HUES64 (cell line): ENCODE measurements around the gene MRNIP.

Experiments used
- H3K27ac ChIP-seq: 2 replicates; pipeline ENCODE4 v1.7.0; 2013; ENCODE audit warnings: low read depth, low read length, inconsistent platforms
- H3K27me3 ChIP-seq: 2 replicates; pipeline ENCODE4 v1.6.1; 2013; ENCODE audit warnings: mild to moderate bottlenecking, low read length; ENCODE audit not compliant: insufficient read depth
- H3K36me3 ChIP-seq: 2 replicates; pipeline ENCODE4 v1.6.1; 2013; ENCODE audit warnings: mild to moderate bottlenecking, low read length; ENCODE audit not compliant: insufficient read depth
- H3K4me1 ChIP-seq: 2 replicates; pipeline ENCODE4 v1.6.1; 2013; ENCODE audit warnings: mild to moderate bottlenecking, low read length, moderate library complexity; ENCODE audit not compliant: insufficient read depth
- H3K4me3 ChIP-seq: 2 replicates; pipeline ENCODE4 v1.5.1; 2013; ENCODE audit warnings: mild to moderate bottlenecking, low read length, moderate library complexity
- H3K9ac ChIP-seq: 2 replicates; pipeline ENCODE4 v1.6.1; 2013; ENCODE audit warnings: mild to moderate bottlenecking, low read depth, low read length
- H3K9me3 ChIP-seq: 2 replicates; pipeline ENCODE4 v1.6.1; 2013; ENCODE audit warnings: low read depth, low read length; ENCODE audit not compliant: insufficient read depth
- WGBS: fragments of 150-250, 120-280 bp; methylation state at CpG from one replicate; pipeline ENCODE4 v1.1.7; 2013; ENCODE audit warnings: missing lambda C conversion rate; 5-methylcytosine and 5-hydroxymethylcytosine counted together

Gene MRNIP

GRCh38 chr5:179805070-179805528, 53.5 kb downstream of the MRNIP start:
- no peak overlapping the region for H3K27ac ChIP-seq
- H3K4me1 ChIP-seq, result peaks cover 7% of the 10 kb centered on the region; the same call in 1 of the 2 replicates
- H3K36me3 ChIP-seq, result no peaks in the 10 kb centered on the region

DNA sequence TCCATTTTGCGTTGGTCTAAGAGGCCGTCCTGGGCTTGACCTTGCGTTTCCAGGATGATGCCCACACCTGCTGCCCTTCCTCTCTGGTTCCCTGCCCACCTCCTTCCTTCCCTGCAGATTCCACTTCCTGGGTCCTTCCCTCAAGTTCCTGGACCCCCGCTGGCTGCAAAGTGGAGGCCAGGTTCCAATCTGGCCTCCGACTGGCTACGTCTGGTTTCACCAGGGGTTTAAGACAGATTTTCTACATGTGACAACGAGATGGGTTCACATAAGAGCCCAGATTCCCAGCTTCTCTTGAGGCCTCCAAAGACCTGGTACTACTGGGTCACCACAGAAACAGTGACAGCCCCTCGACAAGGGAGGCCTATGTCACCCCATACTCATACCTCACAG, 54.1 kb downstream of the MRNIP start:
- H3K9me3 ChIP-seq, result no peaks in the 10 kb centered on the region
- H3K27ac ChIP-seq, result no peak overlapping the region
- peaks cover 5% of the 10 kb centered on the region for H3K36me3 ChIP-seq
- H3K4me3 ChIP-seq, result no peak overlapping the region
- H3K9ac ChIP-seq, result no peak overlapping the region
- H3K4me1 ChIP-seq, result peaks cover 7% of the 10 kb centered on the region; the same call in 1 of the 2 replicates
- no peaks in the 10 kb centered on the region; the same call in 1 of the 2 replicates for H3K27me3 ChIP-seq
- WGBS, result 93% methylated on average over 8 of the region's 8 CpGs

More at GRCh38 chr5:179805070-179805528, 53.5 kb downstream of the MRNIP start:
- Histone ChIP-seq H3K9me3 (no peaks in the 10 kb centered on the region), H3K4me3 (peak overlapping the region; percentile 82), H3K9ac (peak overlapping the region; percentile 73), H3K27me3 (no peaks in the 10 kb centered on the region; the same call in 1 of the 2 replicates)
- 78% methylated on average over 9 of the region's 9 CpGs for WGBS

- Histone ChIP-seq H3K4me1 (peaks cover 7% of the 10 kb centered on the region; the same call in 1 of the 2 replicates), H3K9me3 (no peaks in the 10 kb centered on the region), H3K27ac (no peak overlapping the region), H3K4me3 (no peak overlapping the region), H3K36me3 (peaks cover 11% of the 10 kb centered on the region), H3K9ac (no peak overlapping the region), H3K27me3 (no peaks in the 10 kb centered on the region; the same call in 1 of the 2 replicates)
- WGBS, result 82% methylated on average over 18 of the region's 18 CpGs
Measured at GRCh38 chr5:179803651-179804554, 54.7 kb downstream of the MRNIP start.

- H3K4me3 ChIP-seq, result no peak overlapping the region
- peaks cover 20% of the 10 kb centered on the region for H3K36me3 ChIP-seq
Measured at GRCh38 chr5:179802950-179803562, 55.6 kb downstream of the MRNIP start.

GRCh38 chr5:179802207-179802883, 56.3 kb downstream of the MRNIP start:
- Histone ChIP-seq H3K36me3 (peaks cover 24% of the 10 kb centered on the region), H3K4me3 (no peak overlapping the region), H3K4me1 (peaks cover 7% of the 10 kb centered on the region; the same call in 1 of the 2 replicates), H3K27ac (no peak overlapping the region), H3K9ac (no peak overlapping the region), H3K9me3 (no peaks in the 10 kb centered on the region), H3K27me3 (no peaks in the 10 kb centered on the region; the same call in 1 of the 2 replicates)
- WGBS, result 91% methylated on average over 19 of the region's 19 CpGs

More at GRCh38 chr5:179802950-179803562, 55.6 kb downstream of the MRNIP start:
- 69% methylated on average over 11 of the region's 11 CpGs for WGBS
- Histone ChIP-seq H3K4me1 (peaks cover 7% of the 10 kb centered on the region; the same call in 1 of the 2 replicates), H3K9me3 (no peaks in the 10 kb centered on the region), H3K27ac (no peak overlapping the region), H3K27me3 (no peaks in the 10 kb centered on the region; the same call in 1 of the 2 replicates), H3K9ac (no peak overlapping the region)

GRCh38 chr5:179801304-179802206, 57.1 kb downstream of the MRNIP start:
- 74% methylated on average over 67 of the region's 67 CpGs for WGBS
- Histone ChIP-seq H3K4me3 (no peak overlapping the region), H3K4me1 (peaks cover 7% of the 10 kb centered on the region; the same call in 1 of the 2 replicates), H3K27ac (no peak overlapping the region), H3K9me3 (no peaks in the 10 kb centered on the region), H3K36me3 (peaks cover 24% of the 10 kb centered on the region), H3K27me3 (no peaks in the 10 kb centered on the region; the same call in 1 of the 2 replicates), H3K9ac (no peak overlapping the region)

DNA sequence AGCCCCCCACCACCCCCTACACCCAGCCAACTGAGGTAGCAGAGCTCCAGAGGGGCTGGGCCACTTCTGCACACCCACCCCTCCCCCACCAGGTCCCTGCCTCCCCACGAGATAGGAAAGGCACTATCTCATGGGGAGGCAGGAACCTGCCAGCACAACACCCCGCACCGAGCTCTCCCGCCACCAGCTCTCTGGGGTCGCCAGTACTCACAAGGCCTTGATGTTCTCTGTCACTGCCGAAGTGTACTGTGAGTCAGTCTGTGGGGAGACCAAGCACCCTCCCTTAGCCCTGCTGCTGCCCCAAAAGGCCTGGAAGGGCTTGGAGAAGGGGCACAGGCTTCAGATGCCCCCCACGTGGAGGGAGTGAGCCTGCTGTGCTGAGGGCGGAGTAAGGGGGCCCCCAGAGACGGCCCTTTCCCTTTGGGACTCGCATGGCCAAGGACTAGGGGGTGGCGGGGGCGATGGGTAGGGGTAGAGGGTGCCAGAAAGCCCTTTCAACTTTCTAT, 57.9 kb downstream of the MRNIP start:
- H3K9me3 ChIP-seq, result no peaks in the 10 kb centered on the region
- peaks cover 24% of the 10 kb centered on the region for H3K36me3 ChIP-seq
- no peak overlapping the region for H3K9ac ChIP-seq
- no peaks in the 10 kb centered on the region; the same call in 1 of the 2 replicates for H3K27me3 ChIP-seq
- no peak overlapping the region for H3K4me3 ChIP-seq
- WGBS, result 88% methylated on average over 12 of the region's 12 CpGs
- no peak overlapping the region for H3K27ac ChIP-seq
- H3K4me1 ChIP-seq, result peaks cover 7% of the 10 kb centered on the region; the same call in 1 of the 2 replicates

DNA sequence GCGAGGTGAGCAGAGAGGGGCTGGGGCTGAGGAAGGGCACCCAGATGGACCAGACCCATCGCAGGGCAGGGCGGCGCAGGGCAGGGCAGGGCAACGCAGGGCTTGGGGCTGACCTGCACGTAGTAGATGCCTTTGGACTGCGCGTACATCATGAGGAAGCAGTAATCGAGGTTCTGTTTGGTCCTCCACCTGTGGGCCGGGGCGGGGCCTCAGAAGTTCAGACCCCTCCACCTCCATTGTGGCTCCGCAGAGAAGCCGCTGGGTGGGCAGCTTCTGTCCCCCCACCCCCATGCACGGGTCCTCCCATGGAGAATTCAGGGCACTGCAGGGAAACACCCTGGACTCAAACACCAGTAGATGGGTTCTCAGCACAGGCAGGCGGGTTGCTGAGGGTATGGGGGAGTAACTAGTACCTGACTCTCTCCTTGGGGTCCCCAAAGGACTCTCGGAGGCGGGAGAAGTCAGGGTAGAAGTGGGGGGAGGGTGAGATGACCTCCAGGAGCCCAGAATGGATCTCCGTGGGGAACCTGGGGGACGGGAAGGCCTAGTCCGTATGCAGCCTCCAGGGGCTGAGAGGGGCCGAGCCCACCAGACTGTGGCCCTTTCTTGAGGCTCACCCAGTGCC, 58.4 kb downstream of the MRNIP start:
- no peaks in the 10 kb centered on the region; the same call in 1 of the 2 replicates for H3K27me3 ChIP-seq
- no peak overlapping the region for H3K9ac ChIP-seq
- H3K4me3 ChIP-seq, result no peak overlapping the region
- H3K27ac ChIP-seq, result no peak overlapping the region
- H3K36me3 ChIP-seq, result peaks cover 24% of the 10 kb centered on the region
- H3K9me3 ChIP-seq, result no peaks in the 10 kb centered on the region
- H3K4me1 ChIP-seq, result peaks cover 7% of the 10 kb centered on the region
- WGBS, result 92% methylated on average over 21 of the region's 21 CpGs

GRCh38 chr5:179799644-179799973, 59.0 kb downstream of the MRNIP start:
- H3K36me3 ChIP-seq, result peaks cover 24% of the 10 kb centered on the region
- H3K9ac ChIP-seq, result no peak overlapping the region
- no peak overlapping the region for H3K4me3 ChIP-seq

More at GRCh38 chr5:179799644-179799973, 59.0 kb downstream of the MRNIP start:
- Histone ChIP-seq H3K9me3 (no peaks in the 10 kb centered on the region), H3K4me1 (peaks cover 12% of the 10 kb centered on the region), H3K27me3 (0 out of 2 replicates have a peak, but pooled peaks cover 2% of the 10 kb centered on the region), H3K27ac (no peak overlapping the region)
- 90% methylated on average over 5 of the region's 5 CpGs for WGBS
